GM21526 (cell line): ENCODE data around the gene TMEM167B.
"Not testable (repeated sequence)": the region's sequence is repeated elsewhere in the genome, so short reads cannot be mapped to it uniquely, and the experiment has no call there.

Experiments
- ATAC-seq: cut with Tn5 transposase; IDR thresholded peaks from one replicate; pipeline ENCODE4 v1.9.1; 2021; ENCODE audit warnings: moderate library complexity; ENCODE audit not compliant: unreplicated experiment, low FRiP score

TMEM167B gene

GRCh38 chr1:109090196-109091077, at the start of gene TMEM167B:
Gene TMEM167B (plus strand): TSS chr1:109090764. CDS start chr1:109090873, 109 bp downstream.
- peak; percentile 87 for ATAC-seq

DNA sequence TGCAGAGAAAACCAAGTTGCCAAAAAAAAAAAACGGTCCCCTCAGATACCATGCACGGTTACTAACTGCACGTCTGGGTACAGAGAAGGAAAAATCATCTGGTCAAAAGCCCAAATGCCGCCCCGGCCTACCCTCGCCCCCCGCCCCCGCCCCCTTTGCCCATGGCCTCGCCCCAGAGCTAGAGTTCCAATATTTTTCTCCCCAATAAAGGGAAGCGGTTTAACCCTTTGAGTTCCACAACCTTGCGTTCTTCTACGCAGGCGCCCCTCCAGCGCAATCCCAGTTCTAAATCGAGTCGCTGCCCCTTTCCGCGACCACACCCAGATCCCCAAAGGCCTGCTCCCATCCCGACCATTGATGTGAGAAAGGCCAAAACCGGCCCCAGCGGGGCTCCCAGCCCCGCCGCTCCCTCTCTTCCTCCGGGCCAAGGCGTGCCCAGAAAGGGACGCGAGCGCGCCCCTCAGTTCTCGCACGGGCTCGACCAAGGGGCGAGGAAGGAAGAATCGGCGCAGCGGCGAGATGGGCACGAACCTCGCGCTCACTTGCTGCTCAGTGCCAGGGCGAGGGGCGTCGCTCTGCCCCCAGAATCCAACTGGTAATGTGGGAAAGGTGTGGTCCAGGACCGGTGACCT, 49.5 kb upstream of the TMEM167B start:
- peak; percentile 25 for ATAC-seq

DNA sequence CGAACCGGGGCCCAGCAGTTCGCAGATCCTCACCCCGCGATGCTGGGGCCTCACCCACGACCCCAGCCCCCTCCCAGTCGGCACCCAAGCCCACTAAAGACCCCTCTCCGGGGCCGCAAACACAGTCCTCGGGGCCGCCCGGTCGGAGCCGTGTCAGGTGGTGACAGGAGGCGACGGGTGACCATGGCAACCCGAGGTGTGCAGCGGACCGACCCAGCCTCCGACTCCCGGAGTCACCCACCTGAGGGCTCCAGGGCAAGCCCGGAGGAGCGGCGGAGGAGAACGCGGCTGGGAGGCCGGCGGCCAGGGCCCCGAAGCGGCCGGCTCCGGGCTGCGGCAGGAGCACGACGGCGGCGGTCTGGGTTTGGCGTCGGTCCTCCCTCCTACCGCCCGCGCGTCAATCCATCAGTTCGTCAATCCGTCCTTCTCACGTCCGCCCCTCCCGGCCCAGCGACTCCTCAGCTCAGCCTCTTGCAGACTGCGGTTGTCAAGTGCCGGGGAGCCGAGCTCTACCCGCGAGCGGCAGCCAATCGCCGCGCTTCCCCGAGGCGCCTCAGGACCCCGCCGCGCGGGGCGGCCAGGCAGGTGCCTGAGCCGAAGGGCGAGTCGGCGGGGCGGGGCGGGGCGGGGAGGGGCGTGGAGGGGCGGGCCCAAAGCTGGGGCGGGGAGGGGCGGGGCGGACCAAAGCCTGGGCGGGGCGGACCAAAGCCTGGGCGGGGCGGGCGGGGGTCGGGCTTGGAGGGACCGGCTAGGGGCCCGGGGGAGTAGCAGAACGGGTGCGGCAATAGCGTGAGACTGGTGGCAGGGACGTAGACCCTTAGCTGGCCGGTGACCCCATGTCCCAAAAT, 48.7 kb upstream of the TMEM167B start, which contains the start of gene WDR47:
Gene WDR47, minus strand, starts transcription at position 482 of the 848 bp plus-strand sequence. CDS start 18,590 bp downstream, outside the sequence.
- peak; percentile 95 for ATAC-seq

DNA sequence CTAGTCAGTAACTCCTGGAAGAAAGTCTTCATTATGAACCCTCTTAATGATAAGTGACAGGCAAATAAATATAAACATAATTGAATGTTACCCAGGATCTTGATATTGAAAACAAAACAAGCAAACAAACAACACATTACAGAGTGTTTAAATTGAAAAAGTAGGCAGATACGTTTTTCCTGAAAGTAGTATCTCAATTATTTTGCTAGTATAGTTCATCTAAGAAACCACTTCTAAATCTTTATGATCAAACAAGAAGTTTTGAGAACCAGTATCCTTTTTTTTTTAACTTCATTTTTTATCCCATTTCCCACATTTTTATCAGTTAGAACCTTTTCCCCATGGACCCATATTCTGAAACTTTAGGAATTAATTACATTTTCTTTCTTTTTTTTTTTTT, 45.0 kb upstream of the TMEM167B start:
- ATAC-seq, result no peak

GRCh38 chr1:109046671-109047070, 43.9 kb upstream of the TMEM167B start:
- no peak for ATAC-seq

DNA sequence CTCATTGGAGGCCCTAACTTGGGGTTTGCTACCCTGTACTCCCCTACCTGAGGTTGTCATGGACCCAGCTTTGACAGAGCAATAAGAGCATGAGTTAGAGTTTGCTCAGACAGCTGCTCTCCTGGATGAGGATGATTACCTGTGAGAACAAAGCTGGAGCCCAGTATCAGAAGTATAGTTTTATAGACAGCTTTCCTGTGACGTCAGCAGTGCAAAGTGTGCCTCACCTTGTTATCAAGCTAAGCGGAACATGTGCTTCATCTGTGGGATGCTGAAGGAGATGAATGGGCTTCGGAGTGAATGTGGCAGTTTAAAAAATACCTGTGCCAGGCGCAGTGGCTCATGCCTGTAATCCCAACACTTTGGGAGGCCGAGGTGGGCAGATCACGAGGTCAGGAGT, 43.2 kb upstream of the TMEM167B start:
- ATAC-seq, result no peak

DNA sequence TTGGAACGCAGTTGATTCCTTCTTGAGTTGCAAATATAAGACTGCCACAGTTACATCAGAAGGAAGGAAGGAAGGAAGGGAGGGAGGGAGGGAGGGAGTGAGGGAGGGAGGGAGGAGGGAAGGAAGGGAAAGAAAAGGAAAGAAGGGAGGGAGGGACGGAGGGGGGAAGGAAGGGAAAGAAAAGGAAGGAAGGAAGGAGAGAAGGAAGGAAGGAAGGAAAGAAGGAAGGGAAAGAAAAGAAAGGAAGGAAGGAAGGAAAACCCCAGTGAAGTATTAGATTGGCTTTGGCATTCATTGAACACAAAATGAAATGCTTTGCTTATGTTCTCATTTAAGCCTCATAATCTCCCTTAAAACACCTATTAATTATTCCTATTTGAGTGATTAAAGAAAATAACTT, 42.2 kb upstream of the TMEM167B start:
- ATAC-seq, result no peak

- ATAC-seq, result no peak
These were observed 40.2 kb upstream of the TMEM167B start for GRCh38 chr1:109050228-109050995.

DNA sequence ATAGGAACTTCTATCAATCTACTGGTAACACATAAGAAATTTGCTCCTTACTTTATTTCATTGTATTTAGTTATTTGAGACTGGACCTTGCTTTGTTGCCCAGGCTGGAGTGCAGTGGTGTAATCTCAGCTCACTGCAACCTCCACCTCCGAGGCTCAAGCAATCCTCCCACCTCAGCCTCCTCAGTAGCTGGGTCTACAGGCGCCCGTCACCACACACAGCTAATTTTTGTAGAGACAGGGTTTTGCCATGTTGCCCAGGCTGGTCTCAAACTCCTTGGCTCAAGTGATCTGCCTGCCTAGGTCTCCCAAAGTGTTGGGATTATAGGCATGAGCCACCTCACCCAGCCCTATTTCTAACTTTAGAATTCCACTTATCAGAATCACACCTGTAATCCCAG, 38.4 kb upstream of the TMEM167B start:
- ATAC-seq, result not testable (repeated sequence)

GRCh38 chr1:109056064-109056463, 34.5 kb upstream of the TMEM167B start:
- no peak for ATAC-seq

- no peak for ATAC-seq
These were observed 31.5 kb upstream of the TMEM167B start for GRCh38 chr1:109059026-109059425.

- no peak for ATAC-seq
These were observed 29.9 kb upstream of the TMEM167B start for GRCh38 chr1:109060707-109061106.

DNA sequence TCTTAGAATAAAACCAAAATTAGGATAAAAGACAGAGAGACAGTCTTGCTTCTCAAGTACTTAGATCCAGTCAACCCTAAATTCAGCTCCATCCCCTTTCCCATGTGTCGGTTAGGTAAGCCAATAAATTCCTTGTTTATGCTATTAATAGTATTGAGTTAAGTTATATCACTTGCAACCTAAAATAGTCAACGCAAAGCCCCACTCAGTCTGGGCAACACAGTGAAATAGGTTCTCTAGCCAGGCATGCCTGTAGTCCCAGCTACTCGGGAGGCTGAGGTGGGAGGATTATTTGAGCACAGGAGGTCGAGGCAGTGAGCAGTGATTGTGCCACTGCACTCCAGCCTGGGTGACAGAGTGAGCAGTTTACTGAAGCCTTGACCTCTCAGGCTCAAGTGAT, 29.4 kb upstream of the TMEM167B start:
- ATAC-seq, result no peak

- ATAC-seq, result no peak
These were observed 25.4 kb upstream of the TMEM167B start for GRCh38 chr1:109065137-109065536.

DNA sequence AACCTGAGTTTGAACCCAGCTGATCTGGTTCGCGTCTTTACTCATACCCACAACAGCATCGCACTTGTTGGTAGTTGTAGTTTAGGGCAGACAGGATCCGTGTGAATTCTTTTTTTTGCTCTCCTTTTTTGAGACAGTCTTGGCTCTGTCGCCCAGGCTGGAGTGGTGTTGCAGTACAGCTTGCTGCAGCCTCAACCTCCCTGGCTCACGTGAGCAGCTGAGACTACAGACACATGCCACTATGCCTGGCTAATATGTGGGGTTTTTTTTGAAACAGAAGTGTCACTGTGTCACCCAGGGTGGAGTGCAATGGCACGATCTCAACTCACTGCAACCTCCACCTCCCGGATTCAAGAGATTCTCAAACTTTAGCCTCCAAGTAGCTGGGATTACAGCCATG, 22.7 kb upstream of the TMEM167B start:
- ATAC-seq, result no peak

GRCh38 chr1:109069294-109069693, 21.3 kb upstream of the TMEM167B start:
- no peak for ATAC-seq

DNA sequence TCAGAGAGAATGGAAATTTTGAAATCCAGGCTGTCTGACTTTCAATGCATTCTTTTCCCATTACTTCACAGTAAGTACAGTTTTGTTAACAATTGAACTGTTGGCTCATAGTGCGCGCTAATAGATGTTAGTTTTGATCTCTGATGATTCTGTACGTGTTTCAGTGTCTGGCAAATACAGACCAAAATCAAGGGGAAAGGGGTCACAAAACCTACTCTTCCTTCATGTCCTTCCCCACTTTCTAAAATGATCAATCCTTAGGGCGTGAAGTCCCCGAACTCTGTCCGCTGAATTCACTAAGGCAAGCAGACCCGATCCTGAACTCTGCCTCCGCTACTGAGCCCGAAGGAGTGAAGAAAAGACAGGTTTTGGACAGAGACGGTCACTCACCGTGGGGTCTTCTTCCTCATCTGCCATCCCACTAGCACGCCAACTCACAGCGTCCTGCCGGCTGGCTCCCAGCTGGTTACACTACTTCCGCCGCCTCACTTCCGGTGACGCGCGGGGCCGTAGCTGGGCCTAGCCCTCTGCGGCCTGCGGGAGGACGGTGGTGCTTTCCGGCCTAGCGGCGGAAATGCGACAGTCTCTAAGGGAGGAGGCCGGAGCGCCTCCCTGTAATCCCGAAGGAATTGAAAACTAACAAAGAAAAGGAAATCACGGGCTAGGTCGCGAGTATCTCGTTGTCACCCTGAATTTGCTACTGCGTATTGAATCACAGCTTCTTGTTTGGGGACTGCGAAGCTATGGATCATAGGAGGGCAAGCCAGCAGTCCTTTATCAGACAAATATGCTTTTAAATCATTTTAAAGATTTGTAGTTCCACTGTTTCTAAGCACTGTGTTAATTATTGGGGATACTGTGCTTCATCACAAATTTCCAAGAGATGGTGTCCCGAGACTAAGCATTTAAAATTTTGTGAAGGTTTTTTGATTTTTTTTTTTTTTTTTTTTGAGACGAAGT, 14.8 kb upstream of the TMEM167B start, which contains the start of gene TAF13:
Gene TAF13, minus strand, starts transcription at position 473 of the 960 bp plus-strand sequence. Its CDS starts 56 bp downstream, at position 417.
- ATAC-seq, result peak; percentile 99

DNA sequence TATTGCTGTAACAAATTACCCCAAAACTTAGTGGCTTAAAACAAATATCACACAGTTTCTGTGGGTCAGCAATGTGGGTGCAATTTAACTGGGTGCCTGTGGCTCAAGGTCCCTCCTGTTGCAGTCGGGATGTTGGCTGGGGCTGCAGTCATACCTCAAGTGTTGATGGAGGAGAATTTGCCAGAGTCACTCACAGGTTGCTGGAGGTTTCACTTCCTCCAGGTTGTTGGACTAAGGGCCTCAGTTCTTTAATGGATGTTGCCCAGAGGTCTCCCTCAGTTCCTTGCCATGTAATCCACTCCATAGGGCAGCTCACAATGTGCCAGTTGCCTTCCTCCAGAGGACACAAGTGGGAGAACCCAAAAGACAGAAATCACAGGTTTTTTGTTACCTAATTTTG, 12.2 kb upstream of the TMEM167B start:
- ATAC-seq, result no peak

GRCh38 chr1:109079240-109079622, 11.3 kb upstream of the TMEM167B start:
- ATAC-seq, result no peak
